SKM-1 treated with dmso at 0.1 percent for 144 hours (cell line): ENCODE results near the gene EDEM1.
"Not testable (repeated sequence)": the region's sequence is repeated elsewhere in the genome, so short reads cannot be mapped to it uniquely, and the experiment has no call there.

ENCODE experiments used
- DNase-seq: peaks from one replicate; lab custom pipeline; 2025; ENCODE audit not compliant: unreplicated experiment; lab: John Stamatoyannopoulos, UW

EDEM1 gene

GRCh38 chr3:5229414-5229813, 41.9 kb downstream of the EDEM1 start:
- no peak for DNase-seq

DNA sequence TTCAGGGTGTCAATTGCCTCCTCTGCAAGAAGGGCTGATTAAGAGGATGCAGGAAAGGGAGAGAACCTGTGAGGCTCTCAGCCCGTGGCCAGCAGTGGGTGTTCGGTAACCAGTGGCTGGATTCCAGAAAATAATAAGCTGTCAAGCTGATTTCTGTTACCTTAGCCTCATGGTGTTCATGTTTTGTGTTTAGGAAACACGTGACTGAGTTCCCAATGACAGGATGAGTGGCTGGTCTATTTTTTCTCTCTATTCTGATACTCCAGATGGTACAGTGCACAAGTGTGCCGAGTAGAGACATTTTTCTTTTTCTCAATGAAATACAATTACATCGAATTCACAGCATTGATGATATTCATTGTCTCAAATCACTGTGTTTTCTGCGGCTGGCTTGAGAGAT, 43.6 kb downstream of the EDEM1 start:
- no peak for DNase-seq

- DNase-seq: no peak
These were observed 44.0 kb downstream of the EDEM1 start for GRCh38 chr3:5231487-5231886.

DNA sequence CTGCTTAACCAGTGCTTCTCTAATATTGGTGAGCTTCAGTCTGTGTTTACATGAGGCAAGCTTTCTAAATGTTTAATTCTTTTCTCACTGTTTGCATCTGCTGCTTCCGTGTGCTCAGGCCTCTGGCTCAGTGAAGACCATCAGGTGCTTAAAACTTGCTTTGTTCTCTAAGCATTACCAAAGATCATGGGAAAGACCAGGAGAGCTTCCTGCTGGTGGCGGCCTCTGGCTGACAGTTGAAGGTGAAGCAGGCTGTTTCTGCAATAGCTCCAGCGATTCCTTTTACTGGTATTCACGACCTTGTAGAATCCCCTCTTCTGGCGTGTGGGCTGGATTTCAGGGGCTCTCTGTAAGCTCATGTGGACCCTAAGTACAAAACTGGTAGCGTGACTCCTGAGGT, 45.1 kb downstream of the EDEM1 start:
- DNase-seq: no peak

DNA sequence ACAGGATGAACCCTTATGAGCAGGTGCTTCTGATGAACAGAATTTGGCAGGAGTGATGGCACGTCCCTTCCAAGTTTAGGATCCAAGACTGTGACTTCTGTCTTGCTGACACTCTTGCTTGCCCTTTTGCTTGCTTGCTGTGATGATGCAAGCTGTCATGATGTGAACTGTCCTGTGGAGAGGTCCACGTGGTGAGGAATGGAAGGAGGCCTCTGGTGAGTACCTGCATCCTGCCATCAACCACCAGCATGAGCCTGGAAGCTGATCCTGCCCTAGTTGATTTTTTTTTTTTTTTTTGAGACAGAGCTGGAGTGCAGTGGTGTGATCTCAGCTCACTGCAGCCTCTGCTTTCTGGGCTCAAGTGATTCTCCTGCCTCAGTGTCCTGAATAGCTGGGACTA, 45.5 kb downstream of the EDEM1 start:
- DNase-seq: no peak

GRCh38 chr3:5235655-5236054, 48.1 kb downstream of the EDEM1 start:
- no peak for DNase-seq

DNA sequence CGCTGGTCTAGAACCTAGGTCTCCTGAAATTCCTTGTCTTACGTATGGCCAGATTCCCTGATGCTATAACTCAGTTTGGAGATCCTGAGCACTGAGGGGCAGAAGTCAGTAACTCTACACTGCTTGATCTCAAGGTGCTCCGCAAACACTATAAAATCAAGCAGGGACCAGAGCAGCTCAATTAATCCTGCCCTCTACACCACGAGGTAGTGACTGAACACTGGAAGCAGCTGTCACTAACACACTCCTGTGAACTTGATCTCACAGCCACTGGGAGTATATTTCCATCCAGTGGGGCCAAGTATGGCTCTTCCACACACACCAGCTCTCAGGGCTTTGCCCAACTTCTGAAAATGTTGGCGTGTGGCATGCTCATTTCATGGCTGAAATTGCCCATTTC, 51.0 kb downstream of the EDEM1 start:
- no peak for DNase-seq

- DNase-seq: no peak
These were observed 52.1 kb downstream of the EDEM1 start for GRCh38 chr3:5239602-5240001.

DNA sequence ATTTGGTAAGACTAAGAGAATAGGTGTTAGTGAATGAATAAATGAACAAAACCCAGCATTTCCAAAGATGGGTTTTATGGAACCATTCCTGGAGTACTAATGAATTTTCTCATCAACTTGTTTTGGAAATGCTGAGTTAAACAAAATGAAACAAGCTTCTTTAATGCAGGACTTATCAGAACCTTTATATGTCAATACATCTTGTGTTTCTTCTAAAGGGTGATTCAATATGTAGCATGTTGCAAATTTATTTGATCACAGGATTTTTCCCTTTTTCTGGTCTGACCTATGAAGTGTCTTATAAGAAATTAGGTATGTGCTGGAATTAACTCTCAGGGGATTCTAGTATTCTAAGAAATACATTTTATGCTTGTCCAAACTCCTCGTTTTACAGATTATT, 53.2 kb downstream of the EDEM1 start:
- DNase-seq: no peak

DNA sequence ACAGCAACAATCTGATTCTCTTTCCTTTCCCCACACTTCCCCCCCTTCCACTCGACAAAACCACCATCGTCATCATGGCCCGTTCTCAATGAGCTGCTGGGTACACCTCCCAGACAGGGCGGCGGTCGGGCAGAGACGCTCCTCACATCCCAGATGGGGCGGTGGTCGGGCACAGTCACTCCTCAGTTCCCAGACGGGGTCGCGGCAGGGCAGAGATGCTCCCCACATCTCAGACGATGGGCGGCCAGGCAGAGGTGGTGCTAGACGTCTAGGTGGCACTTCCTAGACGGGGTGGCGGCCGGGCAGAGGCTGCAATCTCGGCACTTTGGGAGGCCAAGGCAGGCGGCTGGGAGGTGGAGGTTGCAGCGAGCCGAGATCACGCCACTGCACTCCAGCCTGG, 55.3 kb downstream of the EDEM1 start:
- DNase-seq: not testable (repeated sequence)

DNA sequence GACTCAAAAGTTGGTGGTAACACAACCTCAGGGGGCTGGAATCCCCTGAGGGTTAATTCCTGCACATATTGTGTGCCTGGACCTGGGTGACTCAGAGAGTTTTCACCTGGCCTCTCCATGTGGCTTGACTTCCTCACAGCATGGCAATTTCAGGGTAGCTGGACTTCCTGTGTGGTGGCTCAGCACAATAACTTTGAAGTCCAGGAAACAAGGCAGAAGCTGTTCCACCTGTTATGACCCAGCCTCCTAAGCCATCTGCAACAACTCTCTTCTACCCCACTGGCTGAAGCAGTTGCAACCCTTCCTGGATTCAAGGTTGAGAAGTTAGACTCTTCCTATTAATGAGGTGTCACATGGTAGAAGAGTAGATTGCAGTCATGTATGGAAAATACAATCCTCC, 58.4 kb downstream of the EDEM1 start:
- no peak for DNase-seq

DNA sequence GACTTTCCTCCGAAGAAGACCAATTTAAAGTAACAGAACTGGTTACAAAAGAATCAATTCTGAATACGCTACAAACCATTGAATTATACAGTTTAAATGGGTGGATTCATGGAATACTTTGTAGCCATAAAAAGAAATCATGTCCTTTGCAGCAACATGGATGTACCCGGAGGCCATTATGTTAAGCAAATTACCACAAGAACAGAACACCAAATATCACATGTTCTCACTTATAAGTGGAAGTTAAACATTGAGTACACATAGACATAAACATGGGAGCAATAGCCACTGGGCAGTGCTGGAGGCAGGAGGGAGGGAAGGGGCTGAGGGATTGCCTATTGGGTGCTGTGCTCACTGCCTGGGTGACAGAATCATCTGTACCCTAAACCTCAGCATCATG, 61.3 kb downstream of the EDEM1 start:
- no peak for DNase-seq

DNA sequence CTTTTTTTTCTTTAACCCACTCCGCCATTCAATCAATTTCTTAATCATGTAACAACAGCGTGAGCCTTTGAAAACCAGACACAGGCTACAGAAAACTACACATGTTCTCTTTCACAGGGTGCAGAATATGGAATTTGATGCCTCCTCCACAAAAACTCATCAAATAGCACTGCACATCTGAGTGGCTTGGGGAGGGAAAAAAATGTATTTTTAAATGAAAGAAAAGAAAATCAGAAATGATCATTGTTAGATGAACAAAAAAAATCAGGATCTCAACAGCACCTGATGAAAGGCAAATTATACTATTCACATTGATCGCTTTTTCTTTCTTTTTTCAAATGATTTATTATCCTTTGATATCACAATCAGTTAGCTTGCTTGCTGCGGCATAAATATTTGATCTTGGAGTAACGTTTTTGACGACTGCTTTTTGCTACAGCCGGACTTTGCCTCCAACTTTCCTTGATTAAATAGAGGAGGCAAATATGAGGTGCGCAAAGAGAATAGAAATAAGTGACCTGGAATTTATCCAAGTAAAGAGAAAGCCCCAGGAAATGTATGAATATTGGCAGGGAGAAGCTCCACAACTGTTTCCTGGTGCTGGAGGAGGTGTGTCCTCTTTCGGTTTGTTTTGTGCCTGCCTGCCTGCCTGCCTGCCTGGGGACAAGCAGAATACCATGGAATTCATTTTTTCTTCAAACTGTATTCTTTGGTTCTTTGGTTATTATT, 63.1 kb downstream of the EDEM1 start:
- DNase-seq: no peak

DNA sequence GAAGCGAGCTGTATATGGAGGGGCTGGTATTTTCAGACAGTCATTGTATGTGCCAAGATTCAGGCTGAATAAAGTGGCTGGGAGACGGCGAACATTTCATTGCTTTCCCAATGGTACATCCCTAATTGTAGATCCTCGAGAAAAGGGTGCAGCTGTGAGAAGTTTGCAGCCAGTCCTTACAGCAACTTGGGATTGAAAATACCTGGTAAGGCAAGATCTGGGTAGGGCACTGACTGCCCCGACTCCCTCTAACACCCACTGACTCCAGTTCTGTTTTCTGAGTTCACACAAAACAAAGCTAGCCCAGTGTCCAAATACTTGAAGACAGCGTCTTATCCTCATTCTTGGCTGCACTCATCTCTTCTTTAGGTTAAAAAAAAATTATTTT, 63.7 kb downstream of the EDEM1 start:
- no peak for DNase-seq

- no peak for DNase-seq
These were observed 64.6 kb downstream of the EDEM1 start for GRCh38 chr3:5252131-5252530.

DNA sequence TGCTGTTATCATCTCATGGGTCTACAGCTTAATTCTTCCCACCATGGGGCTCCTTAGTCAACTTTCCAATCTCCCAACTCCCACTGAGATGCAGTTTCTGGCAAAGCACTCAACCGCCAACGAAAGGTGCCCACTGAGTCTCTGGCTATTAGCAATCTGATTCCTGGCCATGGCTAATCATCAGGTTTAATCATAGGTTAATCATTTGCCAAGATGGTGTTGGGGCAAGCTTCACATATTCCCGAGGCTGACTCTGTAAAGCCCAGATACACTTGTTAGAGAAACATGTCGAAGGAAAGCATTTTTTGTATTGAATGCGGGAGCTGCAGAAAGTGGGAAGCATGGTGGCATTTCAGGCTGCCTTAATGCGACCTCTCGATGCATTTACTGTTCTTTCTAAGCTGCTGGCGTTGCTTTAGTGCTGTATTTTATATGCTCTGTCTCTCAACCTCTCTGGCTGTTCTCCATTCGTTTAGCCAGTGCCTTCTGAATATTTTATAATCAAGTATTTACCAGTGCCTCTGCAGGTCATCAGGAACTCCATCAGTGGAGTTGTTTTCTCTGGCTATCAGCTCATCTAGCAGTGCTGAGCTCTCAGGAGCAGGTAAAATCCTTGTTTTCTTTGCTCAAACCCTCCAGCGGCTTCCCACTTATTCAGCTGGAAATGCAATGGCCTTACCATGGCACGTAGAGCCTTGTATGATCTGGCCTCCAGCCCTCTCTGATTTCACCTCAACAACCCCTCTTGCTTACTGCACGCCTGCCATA, 67.0 kb downstream of the EDEM1 start:
- no peak for DNase-seq

DNA sequence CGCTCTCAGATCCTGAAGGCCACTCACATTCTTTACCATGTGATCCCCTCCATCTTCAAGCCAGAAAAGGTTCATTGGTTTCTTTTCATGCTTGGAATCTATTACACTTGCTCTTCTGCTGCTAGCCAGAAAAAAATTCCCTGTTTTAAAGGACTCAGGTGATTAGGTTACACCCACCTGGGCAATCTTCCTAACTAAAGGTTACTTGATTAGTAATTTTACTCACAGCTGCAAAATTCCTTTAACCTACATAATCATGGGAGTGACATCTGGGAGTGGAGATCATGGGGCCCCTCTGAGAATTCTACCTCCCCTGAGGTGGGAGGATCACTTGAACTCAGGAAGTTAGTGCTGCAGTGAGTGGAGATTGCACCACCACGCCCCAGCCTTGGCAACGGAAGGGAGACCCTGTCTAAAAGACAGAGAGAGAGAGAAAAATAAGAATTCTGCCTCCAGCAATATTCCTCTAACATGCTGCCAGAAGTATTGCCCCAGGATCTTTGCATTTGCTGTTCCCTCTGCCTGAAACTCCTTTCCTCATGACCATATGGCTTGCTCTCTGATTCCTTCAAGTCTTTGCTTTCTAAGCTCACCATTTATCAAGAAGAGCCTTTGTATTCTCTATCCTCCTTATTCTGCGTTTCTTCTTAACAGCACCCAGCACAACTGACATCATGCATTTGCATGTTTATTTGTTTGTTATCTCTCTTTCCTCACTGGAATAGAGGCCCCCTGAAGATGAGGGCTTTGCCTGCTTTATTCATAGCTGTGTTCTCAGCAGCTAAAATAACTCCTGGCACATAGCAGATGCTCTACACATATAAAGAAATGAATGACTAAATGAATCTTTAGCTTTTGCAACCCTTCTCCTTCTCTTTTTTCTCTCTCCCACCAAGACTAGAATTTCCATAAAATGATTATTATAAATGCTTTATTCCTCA, 68.2 kb downstream of the EDEM1 start:
- DNase-seq: no peak

DNA sequence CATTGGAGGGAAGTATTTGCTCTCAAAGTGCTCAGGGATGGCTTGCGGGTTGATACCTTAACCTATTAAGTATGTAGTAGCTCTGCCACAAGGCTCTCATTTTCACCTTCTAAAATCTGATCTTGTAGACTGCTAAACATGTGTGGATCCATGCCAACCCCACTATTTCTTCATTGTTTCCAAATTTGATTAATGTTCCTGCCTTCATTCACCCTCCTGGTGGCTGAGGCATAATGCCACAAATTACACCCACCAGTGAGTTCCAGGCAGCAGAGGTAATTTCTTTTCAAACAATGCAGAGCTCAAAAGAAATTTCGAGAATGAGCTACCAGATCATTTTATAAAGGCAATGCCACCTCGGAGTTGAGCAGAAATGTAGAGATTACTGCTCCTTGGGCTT, 71.0 kb downstream of the EDEM1 start:
- no peak for DNase-seq

GRCh38 chr3:5260992-5261501, 73.5 kb downstream of the EDEM1 start:
- DNase-seq: peak; percentile 32

DNA sequence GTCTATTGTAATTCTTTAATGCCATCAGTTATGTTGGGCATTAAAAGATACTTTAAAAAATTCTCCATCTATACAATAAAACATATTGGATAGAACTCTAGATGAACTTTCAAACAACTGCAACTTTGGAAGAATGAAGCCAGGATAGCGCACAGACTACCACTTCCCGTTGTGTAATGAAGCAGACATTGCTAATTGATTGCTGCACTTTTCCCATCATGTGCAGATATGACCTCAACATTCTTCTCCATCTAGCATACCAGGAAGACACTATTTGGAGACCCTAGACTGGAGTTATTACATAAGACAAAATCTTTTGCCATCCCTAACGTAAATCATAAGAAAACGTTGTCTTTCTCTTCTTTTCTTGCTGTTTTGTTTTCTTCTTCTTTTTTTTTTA, 75.0 kb downstream of the EDEM1 start:
- DNase-seq: no peak

- no peak for DNase-seq
These were observed 76.6 kb downstream of the EDEM1 start for GRCh38 chr3:5264093-5264600.
